Ascending aorta (tissue), 2 donors: Measurements from ENCODE around the gene RTL1. TPM values are rescaled to one million over a fixed set of nuclear protein-coding genes. Genes with fewer than 3 reads are reported as not detected.

Experiments used
- DNase-seq, 2 donors: peaks; one replicate each; pipeline ENCODE4 v3.0.0-alpha.2; 2019; ENCODE audit warnings: low spot score in 2 of 2
- H3K27ac ChIP-seq, 2 donors: fragments of 200-600 bp; sonication (generic); one replicate each; pipeline ENCODE4 v1.5.1; 2016 to 2017; ENCODE audit warnings: mild to moderate bottlenecking in 1 of 2
- H3K27me3 ChIP-seq: fragments of 200-600 bp; sonication (generic); one replicate; pipeline ENCODE4 v1.5.1; 2017
- H3K36me3 ChIP-seq, 2 donors: fragments of 200-600 bp; sonication (generic); one replicate each; pipeline ENCODE4 v1.5.1; 2016
- H3K4me1 ChIP-seq, 2 donors: fragments of 200-600 bp; sonication (generic); one replicate each; pipeline ENCODE4 v1.5.1; 2016 to 2017; ENCODE audit warnings: mild to moderate bottlenecking in 1 of 2
- H3K4me3 ChIP-seq, 2 donors: fragments of 200-600 bp; sonication (generic); one replicate each; pipeline ENCODE4 v1.5.1; 2016 to 2017; ENCODE audit warnings: mild to moderate bottlenecking in 1 of 2
- H3K9me3 ChIP-seq, 2 donors: fragments of 200-600 bp; sonication (generic); one replicate each; pipeline ENCODE4 v1.5.1; 2016
- CTCF ChIP-seq, 3 experiments: fragments of 200-600 bp in 2 of 3; fragments of 450-650 bp in 1 of 3; sonication (generic) in 2 of 3; IDR thresholded peaks; one replicate each; pipeline ENCODE4 v1.5.1; 2016 to 2019; ENCODE audit warnings: antibody characterized with exemption in 3 of 3, mild to moderate bottlenecking in 1 of 3, moderate library complexity in 1 of 3
- intact Hi-C: fragments of 100-400 bp; cut with DNase I; formaldehyde crosslinking; loops from one replicate; pipeline ENCODE4 v1.15.1; 2023
- total RNA-seq: library from RNA; depleted of rRNA; stranded (reverse); fragments of >200 nt; gene quantifications from one replicate; pipeline ENCODE4 v1.1.0, GENCODE V29; 2016

Gene RTL1
- total RNA-seq, 1 donor from 2014 or later = not detected

DNA sequence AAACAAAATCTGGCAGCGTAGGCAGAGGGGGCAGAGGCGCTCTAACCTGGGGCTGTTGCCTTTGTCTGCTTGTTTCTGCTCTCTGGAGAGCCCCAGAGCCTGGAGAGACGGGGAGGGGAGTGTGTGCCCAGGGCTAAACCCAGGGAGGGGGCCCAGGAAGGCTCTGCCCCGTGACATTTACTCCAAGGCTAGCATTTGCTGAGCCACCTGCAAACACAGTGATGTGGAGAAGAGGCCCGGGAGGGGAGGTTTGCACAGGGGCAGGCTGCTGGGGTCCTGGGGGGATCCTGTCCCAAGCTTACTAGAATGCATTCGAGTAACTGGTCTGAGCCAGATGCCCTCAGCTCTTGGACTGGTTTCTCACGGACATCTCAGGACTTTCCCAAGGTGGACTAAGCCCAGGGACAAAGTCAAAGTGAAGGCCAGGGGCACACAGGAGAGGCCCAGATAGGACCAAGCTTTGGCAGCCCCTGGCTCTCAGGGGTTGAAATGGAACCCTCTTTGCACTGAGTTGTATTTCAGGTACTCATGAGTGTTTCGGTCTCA, 65.6 kb downstream of the RTL1 start:
- Histone ChIP-seq H3K27ac (no peak overlapping the region), H3K4me1 (no peaks in the 10 kb centered on the region), H3K27me3 (no peaks in the 10 kb centered on the region), H3K4me3 (no peak overlapping the region), H3K9me3 (no peaks in the 10 kb centered on the region), H3K36me3 (no peaks in the 10 kb centered on the region)
- intact Hi-C loops = no loop called here
- no peak for DNase-seq
- TF ChIP-seq CTCF (IDR thresholded peaks at IDR 0.05) = no peak

DNA sequence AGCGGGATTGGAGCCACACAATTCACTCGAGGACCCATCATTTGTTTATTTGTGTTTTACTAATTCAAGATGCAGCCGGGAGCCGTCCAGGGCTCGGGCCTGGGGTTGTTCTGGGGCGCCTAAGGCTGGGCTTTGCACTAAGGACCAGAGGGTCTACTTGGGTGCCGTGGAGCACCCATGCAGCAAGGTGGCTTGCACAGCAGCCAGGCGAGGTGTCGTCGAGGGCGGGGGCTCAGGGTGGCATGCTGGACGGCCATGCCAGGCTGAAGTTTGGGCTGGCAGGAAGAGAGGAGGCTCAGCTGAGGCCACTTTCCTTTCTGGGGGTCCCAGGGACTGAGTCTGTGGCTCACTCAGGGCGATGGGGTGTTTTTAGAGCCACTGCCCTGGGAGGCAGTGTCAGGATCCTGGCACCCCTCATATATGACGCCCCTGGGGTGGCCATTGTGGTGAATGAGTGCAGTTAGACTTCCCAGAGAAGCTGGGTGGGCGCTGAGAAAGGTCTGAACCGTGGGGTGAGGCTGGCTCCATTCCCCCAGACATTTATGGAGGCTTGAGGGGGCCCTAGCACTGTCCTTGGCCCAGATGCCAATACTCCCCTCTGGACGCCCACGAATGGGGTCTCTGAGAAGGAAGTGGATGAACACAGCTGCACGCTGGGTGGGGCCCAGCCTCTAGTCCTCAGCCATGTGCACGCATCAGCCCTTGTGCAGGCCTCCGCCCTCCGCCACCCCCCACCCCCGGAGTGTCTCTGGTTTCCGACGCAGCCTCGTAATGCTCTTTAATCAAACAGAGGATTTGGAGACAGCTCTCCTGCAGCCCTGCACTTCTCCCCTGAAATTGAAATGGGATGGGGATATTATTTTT, 66.3 kb downstream of the RTL1 start:
- TF ChIP-seq CTCF (IDR thresholded peaks at IDR 0.05) = no peak
- DNase-seq = no peak
- no peaks in the 10 kb centered on the region for H3K36me3 ChIP-seq
- H3K9me3 ChIP-seq = no peaks in the 10 kb centered on the region
- no peaks in the 10 kb centered on the region for H3K27me3 ChIP-seq
- no peaks in the 10 kb centered on the region for H3K4me1 ChIP-seq
- intact Hi-C loops = no loop called here
- H3K4me3 ChIP-seq = no peak overlapping the region
- H3K27ac ChIP-seq = no peak overlapping the region

DNA sequence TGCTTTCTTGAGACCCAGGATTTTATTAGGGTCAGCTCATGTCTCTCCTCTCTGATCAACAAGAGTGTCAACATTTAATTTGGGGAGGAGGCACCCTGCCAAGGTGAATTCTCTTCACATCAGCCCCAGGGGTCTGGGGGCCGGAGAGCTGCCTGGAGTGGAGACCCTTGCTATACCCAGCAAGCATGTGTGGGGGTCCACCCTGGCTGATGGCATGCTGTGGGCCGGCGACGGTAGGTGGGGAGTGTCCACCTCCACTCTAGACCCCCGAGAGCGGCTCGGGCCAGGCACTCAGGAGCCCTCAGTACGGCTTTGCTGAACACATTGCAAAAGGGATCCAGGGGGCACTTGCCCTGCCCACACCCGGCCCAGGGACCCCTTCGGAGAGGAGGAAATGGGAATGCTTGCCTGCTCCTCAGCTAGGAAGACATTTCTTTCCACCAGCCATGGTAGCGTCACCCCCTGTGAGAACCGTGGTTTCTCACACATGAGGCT, 67.2 kb downstream of the RTL1 start:
- intact Hi-C loops = no loop called here
- Histone ChIP-seq H3K4me1 (no peaks in the 10 kb centered on the region), H3K27ac (no peak overlapping the region), H3K36me3 (no peaks in the 10 kb centered on the region), H3K4me3 (no peak overlapping the region), H3K9me3 (no peaks in the 10 kb centered on the region), H3K27me3 (no peaks in the 10 kb centered on the region)
- no peak for TF ChIP-seq CTCF (IDR thresholded peaks at IDR 0.05)
- DNase-seq = no peak

GRCh38 chr14:100835548-100836310, 67.8 kb downstream of the RTL1 start:
- Histone ChIP-seq H3K27me3 (no peaks in the 10 kb centered on the region), H3K9me3 (no peaks in the 10 kb centered on the region), H3K36me3 (no peaks in the 10 kb centered on the region), H3K27ac (no peak overlapping the region), H3K4me3 (no peak overlapping the region), H3K4me1 (no peaks in the 10 kb centered on the region)
- intact Hi-C loops = no loop called here
- DNase-seq = no peak
- TF ChIP-seq CTCF (IDR thresholded peaks at IDR 0.05) = no peak

DNA sequence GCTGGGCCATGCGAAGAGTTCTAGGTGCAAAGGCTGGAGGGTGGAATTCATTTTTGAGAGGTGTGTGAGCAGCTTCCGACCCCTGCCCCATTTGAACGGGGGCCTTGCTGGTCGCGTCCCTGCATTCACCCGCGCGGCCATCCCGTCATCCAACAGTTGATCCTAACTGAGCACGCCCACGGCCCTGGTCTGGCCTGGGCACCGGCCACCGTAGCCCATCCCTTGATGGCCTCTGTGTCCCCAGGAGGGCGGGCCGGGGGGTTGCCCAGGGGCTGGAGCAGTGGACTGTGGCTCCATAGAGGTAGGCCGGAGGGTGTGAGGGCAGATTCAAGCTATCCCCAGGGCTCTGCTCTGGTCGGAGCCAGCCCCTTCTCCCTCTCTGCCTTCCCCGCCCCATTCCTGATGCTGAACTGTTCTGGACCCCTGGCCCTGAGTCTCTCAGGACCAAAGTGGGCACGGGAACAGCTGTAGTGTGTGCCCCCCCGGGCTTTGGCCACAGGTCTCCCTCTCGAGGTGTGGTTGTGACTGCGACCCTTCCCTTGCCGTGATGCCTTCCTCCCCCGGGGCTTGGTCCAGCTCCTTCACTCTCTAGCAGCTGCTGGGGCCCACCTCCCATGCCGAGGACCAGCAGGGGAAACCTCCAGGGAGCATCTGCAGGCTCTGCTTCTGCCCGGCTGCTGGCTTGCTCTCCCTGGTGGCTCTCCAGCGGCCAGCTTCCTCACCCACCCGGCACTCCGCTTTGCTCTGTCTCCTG, 68.6 kb downstream of the RTL1 start:
- Histone ChIP-seq H3K4me1 (no peaks in the 10 kb centered on the region), H3K4me3 (no peak overlapping the region), H3K9me3 (no peaks in the 10 kb centered on the region), H3K27me3 (no peaks in the 10 kb centered on the region), H3K27ac (no peak overlapping the region), H3K36me3 (no peaks in the 10 kb centered on the region)
- no peak for TF ChIP-seq CTCF (IDR thresholded peaks at IDR 0.05)
- intact Hi-C loops = no loop called here
- no peak for DNase-seq
